Stimulated activated CD8-positive, alpha-beta memory T cell treated with anti-CD3 and anti-CD28 coated beads, Interleukin-7, amount 100 ng/mL, for 24 hours (primary cell): ENCODE results near the gene KLHL35.

Source experiments
- DNase-seq: peaks from one replicate; pipeline ENCODE4 v3.0.0-alpha.2; 2020; ENCODE audit warnings: low read depth

KLHL35 gene

GRCh38 chr11:75432911-75433321, at the start of gene KLHL35:
KLHL35 (minus strand) TSS chr11:75433203; CDS start chr11:75430629, 2,574 bp downstream.
- DNase-seq = no peak

GRCh38 chr11:75481922-75482606, 49.1 kb upstream of the KLHL35 start:
- no peak for DNase-seq

GRCh38 chr11:75481223-75481921, 48.4 kb upstream of the KLHL35 start:
- no peak for DNase-seq

GRCh38 chr11:75480185-75481175, 47.5 kb upstream of the KLHL35 start:
- no peak for DNase-seq

- DNase-seq = no peak
These were observed 46.7 kb upstream of the KLHL35 start for GRCh38 chr11:75479597-75480145.

GRCh38 chr11:75478783-75479596, 46.0 kb upstream of the KLHL35 start:
- no peak for DNase-seq

- no peak for DNase-seq
These were observed 44.6 kb upstream of the KLHL35 start for GRCh38 chr11:75477614-75477935.

- DNase-seq = no peak
These were observed 44.0 kb upstream of the KLHL35 start for GRCh38 chr11:75476739-75477613.

GRCh38 chr11:75475767-75476650, 43.0 kb upstream of the KLHL35 start:
- DNase-seq = no peak

GRCh38 chr11:75474878-75475766, 42.1 kb upstream of the KLHL35 start:
- peak; percentile 38 for DNase-seq

GRCh38 chr11:75474240-75474639, 41.2 kb upstream of the KLHL35 start:
- DNase-seq = no peak

- no peak for DNase-seq
These were observed 40.7 kb upstream of the KLHL35 start for GRCh38 chr11:75473684-75474083.

GRCh38 chr11:75472081-75472732, 39.2 kb upstream of the KLHL35 start:
- no peak for DNase-seq

- no peak for DNase-seq
These were observed 38.4 kb upstream of the KLHL35 start for GRCh38 chr11:75471176-75471973.

- DNase-seq = no peak
These were observed 37.6 kb upstream of the KLHL35 start for GRCh38 chr11:75470476-75471080.

GRCh38 chr11:75469785-75470405, 36.9 kb upstream of the KLHL35 start:
- DNase-seq = no peak
